ENCODE measurements around the gene HNRNPF.
A peak's percentile ranks its signal among the peaks of the same experiment; 100 is the strongest.
"Not testable (repeated sequence)": the region's sequence is repeated elsewhere in the genome, so short reads cannot be mapped to it uniquely, and the experiment has no call there.

HNRNPF gene

DNA sequence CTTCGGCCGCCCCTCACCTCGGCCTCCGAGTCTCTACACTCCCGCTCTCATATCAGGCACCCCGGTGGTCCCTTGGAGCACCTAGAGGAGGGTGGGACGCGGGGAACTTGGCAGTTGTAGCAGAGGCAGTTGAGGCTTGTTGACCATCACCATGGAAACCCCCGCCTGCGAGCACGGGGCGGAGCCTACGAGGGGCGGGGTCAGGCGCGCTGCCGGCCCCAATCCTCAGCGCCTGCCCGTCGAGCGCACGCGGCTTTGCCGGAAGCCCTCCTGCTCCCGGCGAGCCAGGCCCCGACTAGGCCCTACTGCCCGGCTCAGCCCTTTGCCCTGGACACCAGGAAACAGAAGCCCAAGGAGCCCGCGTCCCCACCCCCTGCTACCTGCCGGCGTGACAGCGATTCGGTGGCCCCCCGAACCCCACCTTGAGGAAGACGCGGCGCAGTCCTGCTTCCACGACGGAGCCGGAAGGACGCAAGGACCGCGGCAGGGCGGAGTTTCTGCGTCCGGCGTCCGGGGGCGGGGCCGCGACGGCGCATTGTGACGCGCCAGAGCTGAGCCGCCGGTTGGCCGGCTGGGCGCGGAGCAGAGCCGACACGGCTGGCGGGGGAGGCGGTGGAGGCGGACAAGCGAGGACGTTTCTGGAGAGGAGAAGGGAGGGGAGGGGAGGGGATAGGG lies at the start of gene HNRNPF:
Gene HNRNPF, minus strand, starts transcription at position 477 of the 675 bp plus-strand sequence. CDS start 21,302 bp downstream, outside the sequence.
- DNase-seq (ENCODE audit: low spot score), result peak; percentile 96
- no peak for TF ChIP-seq CTCF (IDR thresholded peaks at IDR 0.05; ENCODE audit: extremely low read depth, missing control alignments)

DNA sequence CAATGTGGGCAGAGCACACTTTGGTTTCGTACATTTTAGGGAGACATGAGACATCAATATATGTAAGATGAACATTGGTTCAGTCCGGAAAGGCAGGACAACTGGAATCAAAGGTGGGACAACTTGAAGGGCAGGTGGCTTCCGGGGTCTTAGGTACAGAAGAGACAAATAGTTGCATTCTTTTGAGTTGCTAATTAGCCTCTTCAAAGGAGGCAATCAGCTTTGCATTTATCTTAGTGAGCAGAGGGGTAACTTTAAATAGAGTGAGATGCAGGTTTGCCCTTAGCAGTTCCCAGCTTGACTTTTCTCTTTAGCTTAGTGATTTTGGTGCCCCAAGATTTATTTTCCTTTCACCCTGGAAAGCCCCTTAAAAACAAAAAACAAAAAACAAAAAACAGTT lies 49.2 kb upstream of the HNRNPF start:
- no peak for TF ChIP-seq CTCF (IDR thresholded peaks at IDR 0.05; ENCODE audit: extremely low read depth, missing control alignments)
- DNase-seq (ENCODE audit: low spot score), result no peak

- not testable (repeated sequence) for DNase-seq (ENCODE audit: low spot score)
Measured at GRCh38 chr10:43456561-43456960, 47.6 kb upstream of the HNRNPF start.

DNA sequence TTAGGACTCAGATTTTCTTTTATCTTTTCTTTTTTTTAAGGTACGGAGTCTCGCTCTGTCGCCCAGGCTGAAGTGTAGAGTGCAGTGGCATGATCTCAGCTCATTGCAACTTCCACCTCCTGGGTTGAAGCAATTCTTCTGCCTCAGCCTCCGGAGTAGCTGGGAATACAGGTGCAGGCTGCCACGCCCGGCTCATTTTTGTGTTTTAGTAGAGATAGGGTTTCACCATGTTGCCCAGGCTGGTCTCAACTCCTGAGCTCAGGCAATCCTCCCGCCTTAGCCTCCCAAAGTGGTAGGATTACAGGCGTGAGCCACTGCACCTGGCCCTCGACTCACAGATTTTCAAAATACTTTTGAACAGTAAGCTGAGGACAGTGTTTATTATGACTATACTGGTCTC lies 45.0 kb upstream of the HNRNPF start:
- DNase-seq (ENCODE audit: low spot score), result not testable (repeated sequence)

DNA sequence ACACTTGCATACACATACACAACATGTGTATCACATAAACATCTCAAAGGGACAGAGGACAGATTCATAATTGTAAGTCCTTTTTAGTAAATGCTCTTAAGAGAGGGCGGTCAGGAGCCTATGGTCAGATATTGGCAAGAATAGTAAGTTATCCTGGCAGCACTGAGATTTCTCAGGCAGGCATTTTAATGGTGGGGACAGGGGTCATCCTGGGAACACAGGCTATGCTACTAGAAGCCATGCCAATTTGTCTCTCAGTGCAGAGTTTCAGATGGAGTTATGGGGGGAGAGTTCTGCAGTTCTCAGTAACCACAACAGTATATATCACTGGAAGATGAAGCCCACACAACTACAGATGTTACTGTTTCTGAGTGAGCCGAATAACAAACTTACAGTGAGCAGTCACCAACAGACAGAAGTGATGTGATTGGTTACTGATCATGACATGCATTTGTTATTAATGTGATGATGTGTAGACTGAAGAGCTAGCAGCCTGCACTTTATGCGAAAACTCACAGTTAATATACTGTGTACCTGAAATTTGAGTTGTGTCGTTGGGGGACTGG lies 44.4 kb upstream of the HNRNPF start:
- DNase-seq (ENCODE audit: low spot score), result peak; percentile 67
- no peak for TF ChIP-seq CTCF (IDR thresholded peaks at IDR 0.05; ENCODE audit: extremely low read depth, missing control alignments)

GRCh38 chr10:43452356-43452914 lies 43.4 kb upstream of the HNRNPF start:
- no peak for DNase-seq (ENCODE audit: low spot score)
- TF ChIP-seq CTCF (IDR thresholded peaks at IDR 0.05; ENCODE audit: extremely low read depth, missing control alignments), result no peak

DNA sequence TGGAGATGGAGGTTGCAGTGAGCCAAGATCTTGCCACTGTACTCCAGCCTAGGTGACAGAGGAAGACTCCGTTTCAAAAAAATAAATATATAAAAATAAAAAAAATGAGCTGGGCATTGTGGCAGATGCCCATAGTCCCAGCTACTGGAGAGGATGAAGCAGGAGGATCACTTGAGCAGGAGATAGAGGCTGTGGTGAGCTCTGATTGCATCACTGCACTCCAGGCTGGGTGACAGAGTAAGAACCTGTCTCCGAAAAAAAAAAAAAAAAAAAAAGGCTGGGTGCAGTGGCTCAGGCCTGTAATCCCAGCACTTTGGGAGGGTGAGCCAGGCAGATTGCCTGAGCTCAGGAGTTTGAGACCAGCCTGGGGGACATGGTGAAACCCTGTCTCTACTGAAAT lies 39.8 kb upstream of the HNRNPF start:
- TF ChIP-seq CTCF (IDR thresholded peaks at IDR 0.05; ENCODE audit: extremely low read depth, missing control alignments), result no peak
- no peak for DNase-seq (ENCODE audit: low spot score)

- DNase-seq (ENCODE audit: low spot score), result not testable (repeated sequence)
Measured at GRCh38 chr10:43446219-43447017, 37.4 kb upstream of the HNRNPF start.

All from GM20000 (cell line).